Trophoblast cell (in vitro differentiated cells and primary cell): ENCODE data around the gene AKIP1.
"Not testable (repeated sequence)": the region's sequence is repeated elsewhere in the genome, so short reads cannot be mapped to it uniquely, and the experiment has no call there.

Source experiments
- DNase-seq, 2 donors: peaks; one replicate each; pipeline ENCODE4 v3.0.0-alpha.2; 2016
- H2AFZ ChIP-seq: 2 replicates; pipeline ENCODE4 v1.6.1; 2013; ENCODE audit warnings: low read length, moderate library complexity, mild to moderate bottlenecking; ENCODE audit not compliant: insufficient read depth, poor library complexity
- H2AK5ac ChIP-seq: 2 replicates; pipeline ENCODE4 v1.6.1; 2013; ENCODE audit warnings: mild to moderate bottlenecking, low read length
- H2BK120ac ChIP-seq: 2 replicates; pipeline ENCODE4 v1.6.1; 2013; ENCODE audit warnings: low read length, mild to moderate bottlenecking, moderate library complexity; ENCODE audit not compliant: insufficient read depth, poor library complexity
- H2BK12ac ChIP-seq: 2 replicates; pipeline ENCODE4 v1.6.1; 2013; ENCODE audit warnings: mild to moderate bottlenecking, low read length, moderate library complexity
- H2BK5ac ChIP-seq: 2 replicates; pipeline ENCODE4 v1.6.1; 2013; ENCODE audit warnings: low read length, low read depth, moderate library complexity, mild to moderate bottlenecking; ENCODE audit not compliant: poor library complexity
- H3K14ac ChIP-seq: 2 replicates; pipeline ENCODE4 v1.6.1; 2013; ENCODE audit warnings: mild to moderate bottlenecking, low read length
- H3K18ac ChIP-seq: 2 replicates; pipeline ENCODE4 v1.6.1; 2013; ENCODE audit warnings: mild to moderate bottlenecking, low read length
- H3K23ac ChIP-seq: 2 replicates; pipeline ENCODE4 v1.6.1; 2013; ENCODE audit warnings: low read length
- H3K27ac ChIP-seq: 2 replicates; pipeline ENCODE4 v1.5.1; 2013; ENCODE audit warnings: low read depth, mild to moderate bottlenecking, inconsistent platforms, low read length, moderate library complexity
- H3K27me3 ChIP-seq: 2 replicates; pipeline ENCODE4 v1.6.1; 2013; ENCODE audit warnings: inconsistent platforms, mild to moderate bottlenecking, low read length, moderate library complexity; ENCODE audit not compliant: insufficient read depth
- H3K36me3 ChIP-seq, 2 experiments: 1 replicate in 1 of 2; 2 replicates in 1 of 2; pipeline ENCODE4 v1.6.1; 2013; ENCODE audit warnings: low read length in 2 of 2, mild to moderate bottlenecking in 2 of 2, moderate library complexity in 1 of 2; ENCODE audit not compliant: insufficient read depth in 2 of 2, control insufficient read depth in 1 of 2
- H3K4ac ChIP-seq: 2 replicates; pipeline ENCODE4 v1.6.1; 2013; ENCODE audit warnings: low read depth, mild to moderate bottlenecking, low read length, moderate library complexity
- H3K4me1 ChIP-seq, 2 experiments: 1 replicate in 1 of 2; 2 replicates in 1 of 2; pipeline ENCODE4 v1.6.1; 2013; ENCODE audit warnings: low read length in 2 of 2, mild to moderate bottlenecking in 2 of 2, moderate library complexity in 1 of 2; ENCODE audit not compliant: insufficient read depth in 2 of 2, control insufficient read depth in 1 of 2
- H3K4me2 ChIP-seq: 2 replicates; pipeline ENCODE4 v1.6.1; 2013; ENCODE audit warnings: inconsistent platforms, mild to moderate bottlenecking, low read length, moderate library complexity
- H3K4me3 ChIP-seq: 2 replicates; pipeline ENCODE4 v1.5.1; 2013; ENCODE audit warnings: mild to moderate bottlenecking, low read depth, low read length, inconsistent platforms
- H3K79me1 ChIP-seq: one replicate; pipeline ENCODE4 v1.6.1; 2013; ENCODE audit warnings: low read length
- H3K79me2 ChIP-seq: 2 replicates; pipeline ENCODE4 v1.6.1; 2013; ENCODE audit warnings: low read length, mild to moderate bottlenecking; ENCODE audit not compliant: control insufficient read depth, insufficient read depth, poor library complexity
- H3K9ac ChIP-seq: 2 replicates; pipeline ENCODE4 v1.6.1; 2013; ENCODE audit warnings: mild to moderate bottlenecking, low read length
- H3K9me3 ChIP-seq: 2 replicates; pipeline ENCODE4 v1.6.1; 2013; ENCODE audit warnings: low read depth, mild to moderate bottlenecking, control low read depth, inconsistent platforms, low read length; ENCODE audit not compliant: insufficient read depth
- H4K12ac ChIP-seq: 2 replicates; pipeline ENCODE4 v1.6.1; 2013; ENCODE audit warnings: low read depth, mild to moderate bottlenecking, low read length, moderate library complexity
- H4K8ac ChIP-seq: 2 replicates; pipeline ENCODE4 v1.6.1; 2013; ENCODE audit warnings: low read depth, mild to moderate bottlenecking, low read length, moderate library complexity
- H4K91ac ChIP-seq: one replicate; pipeline ENCODE4 v1.6.1; 2013; ENCODE audit warnings: low read depth, mild to moderate bottlenecking, low read length, moderate library complexity
- WGBS: extraction: QIAGEN DNeasy Blood & Tissue Kit; methylation state at CpG from one replicate; pipeline ENCODE4 v1.1.7; 2013; ENCODE audit warnings: missing lambda C conversion rate; ENCODE audit not compliant: insufficient read length, insufficient coverage; ENCODE audit errors: extremely low coverage; 5-methylcytosine and 5-hydroxymethylcytosine counted together

Gene AKIP1

GRCh38 chr11:8932564-8933180, 21.7 kb downstream of the AKIP1 start, which contains the start of gene C11orf16:
C11orf16 (minus strand) TSS chr11:8932947; CDS start chr11:8932308, 639 bp downstream.
- no peak within 1 kb of the TSS for H4K12ac ChIP-seq
- no peak within 1 kb of the TSS for H3K4me3 ChIP-seq
- peak within 1 kb of the TSS; percentile 40 for H2AK5ac ChIP-seq
- H3K9ac ChIP-seq, result no peak within 1 kb of the TSS
- H3K36me3 ChIP-seq, result no peaks in the 10 kb centered on the region
- H2AFZ ChIP-seq, result no peak within 1 kb of the TSS
- no peak for DNase-seq
- H3K4me1 ChIP-seq, result peaks cover 4 to 11% of the 10 kb centered on the region in 2 experiments
- H4K91ac ChIP-seq, result no peak within 1 kb of the TSS
- H3K9me3 ChIP-seq, result no peaks in the 10 kb centered on the region
- no peak within 1 kb of the TSS for H2BK5ac ChIP-seq
- no peak within 1 kb of the TSS for H3K27ac ChIP-seq
- H3K4me2 ChIP-seq, result no peak within 1 kb of the TSS
- no peak within 1 kb of the TSS for H3K14ac ChIP-seq
- H3K18ac ChIP-seq, result no peak within 1 kb of the TSS
- no CpG with 5 or more reads among the region's 12 CpGs for WGBS
- H3K79me1 ChIP-seq, result no peaks in the 10 kb centered on the region
- no peaks in the 10 kb centered on the region for H3K27me3 ChIP-seq
- H3K4ac ChIP-seq, result no peak within 1 kb of the TSS
- no peak within 1 kb of the TSS for H3K23ac ChIP-seq
- H3K79me2 ChIP-seq, result no peaks in the 10 kb centered on the region
- no peak within 1 kb of the TSS for H4K8ac ChIP-seq
- no peak within 1 kb of the TSS for H2BK120ac ChIP-seq
- H2BK12ac ChIP-seq, result no peak within 1 kb of the TSS

GRCh38 chr11:8933931-8934330, 22.9 kb downstream of the AKIP1 start:
- Histone ChIP-seq H2BK5ac (no peak overlapping the region), H3K79me1 (no peaks in the 10 kb centered on the region), H2AFZ (no peak overlapping the region), H2AK5ac (no peak overlapping the region), H4K12ac (no peak overlapping the region), H3K4me2 (no peak overlapping the region), H4K8ac (no peak overlapping the region), H4K91ac (no peak overlapping the region), H3K9me3 (no peaks in the 10 kb centered on the region), H3K27me3 (no peaks in the 10 kb centered on the region), H3K4me3 (no peak overlapping the region), H3K14ac (no peak overlapping the region), H3K18ac (no peak overlapping the region), H3K27ac (no peak overlapping the region), H2BK120ac (no peak overlapping the region), H3K4ac (no peak overlapping the region), H3K4me1 (peaks cover 4 to 11% of the 10 kb centered on the region in 2 experiments), H3K79me2 (no peaks in the 10 kb centered on the region), H3K9ac (no peak overlapping the region), H3K36me3 (no peaks in the 10 kb centered on the region), H3K23ac (no peak overlapping the region), H2BK12ac (no peak overlapping the region)
- no peak for DNase-seq
- no CpG with 5 or more reads among the region's 6 CpGs for WGBS

- no peak overlapping the region for H3K4me3 ChIP-seq
- no peak overlapping the region for H2AK5ac ChIP-seq
- no peak overlapping the region for H2BK5ac ChIP-seq
- H3K4me1 ChIP-seq, result peaks cover 4 to 11% of the 10 kb centered on the region in 2 experiments
- H3K27me3 ChIP-seq, result no peaks in the 10 kb centered on the region
- no CpG with 5 or more reads among the region's 14 CpGs for WGBS
- H3K79me1 ChIP-seq, result no peaks in the 10 kb centered on the region
- H4K12ac ChIP-seq, result no peak overlapping the region
- no peaks in the 10 kb centered on the region for H3K79me2 ChIP-seq
- H3K4ac ChIP-seq, result no peak overlapping the region
- DNase-seq, result peak; percentile 64
- no peak overlapping the region for H2BK12ac ChIP-seq
- H4K91ac ChIP-seq, result no peak overlapping the region
- H4K8ac ChIP-seq, result no peak overlapping the region
- no peak overlapping the region for H3K23ac ChIP-seq
- no peak overlapping the region for H3K9ac ChIP-seq
- H3K9me3 ChIP-seq, result no peaks in the 10 kb centered on the region
- no peak overlapping the region for H3K27ac ChIP-seq
- no peak overlapping the region for H2BK120ac ChIP-seq
- H3K18ac ChIP-seq, result no peak overlapping the region
- H2AFZ ChIP-seq, result no peak overlapping the region
- no peaks in the 10 kb centered on the region for H3K36me3 ChIP-seq
- H3K14ac ChIP-seq, result no peak overlapping the region
- no peak overlapping the region for H3K4me2 ChIP-seq
Observed at GRCh38 chr11:8934742-8935488, 23.9 kb downstream of the AKIP1 start.

GRCh38 chr11:8935789-8936188, 24.8 kb downstream of the AKIP1 start:
- H3K27ac ChIP-seq, H4K8ac ChIP-seq, H2AK5ac ChIP-seq, H3K9ac ChIP-seq, H3K4me2 ChIP-seq, H2BK120ac ChIP-seq, H4K91ac ChIP-seq, H3K4me3 ChIP-seq, DNase-seq, H2BK5ac ChIP-seq, H3K27me3 ChIP-seq, H4K12ac ChIP-seq, H3K14ac ChIP-seq, H3K23ac ChIP-seq, H3K18ac ChIP-seq, H2BK12ac ChIP-seq, H3K9me3 ChIP-seq, H2AFZ ChIP-seq, H3K79me1 ChIP-seq, H3K79me2 ChIP-seq, H3K36me3 ChIP-seq, H3K4ac ChIP-seq: not testable (repeated sequence)
- WGBS, result no CpG with 5 or more reads among the region's 2 CpGs
- peaks cover 4 to 11% of the 10 kb centered on the region in 2 experiments for H3K4me1 ChIP-seq
